GM10847 (cell line): Measurements from ENCODE around the gene ZBTB25.

Experiments used
- POLR2A ChIP-seq: IDR thresholded peaks from 2 replicates; pipeline ENCODE4 v1.6.1; 2011; ENCODE audit not compliant: insufficient read length; ENCODE audit errors: extremely low read depth

The ZBTB25 gene

DNA sequence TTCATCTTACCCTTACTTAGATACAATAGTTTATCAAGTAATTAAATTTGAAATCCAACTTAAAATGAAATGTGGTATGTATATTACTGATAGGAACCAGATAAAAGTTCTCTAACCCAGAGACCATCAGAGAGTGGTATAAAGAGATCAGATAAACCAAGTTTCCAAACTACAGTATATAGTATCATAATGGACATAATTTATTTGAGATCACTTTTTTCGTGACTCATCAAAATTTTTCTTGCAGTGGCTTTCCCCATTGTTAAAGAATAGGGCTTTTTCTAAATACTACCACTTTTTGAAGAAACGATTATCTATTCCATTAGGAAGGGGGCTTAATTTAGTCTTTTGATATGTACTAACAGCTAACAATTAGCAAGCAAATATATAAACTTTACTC, 21.7 kb upstream of the ZBTB25 start:
- no peak for TF ChIP-seq POLR2A

DNA sequence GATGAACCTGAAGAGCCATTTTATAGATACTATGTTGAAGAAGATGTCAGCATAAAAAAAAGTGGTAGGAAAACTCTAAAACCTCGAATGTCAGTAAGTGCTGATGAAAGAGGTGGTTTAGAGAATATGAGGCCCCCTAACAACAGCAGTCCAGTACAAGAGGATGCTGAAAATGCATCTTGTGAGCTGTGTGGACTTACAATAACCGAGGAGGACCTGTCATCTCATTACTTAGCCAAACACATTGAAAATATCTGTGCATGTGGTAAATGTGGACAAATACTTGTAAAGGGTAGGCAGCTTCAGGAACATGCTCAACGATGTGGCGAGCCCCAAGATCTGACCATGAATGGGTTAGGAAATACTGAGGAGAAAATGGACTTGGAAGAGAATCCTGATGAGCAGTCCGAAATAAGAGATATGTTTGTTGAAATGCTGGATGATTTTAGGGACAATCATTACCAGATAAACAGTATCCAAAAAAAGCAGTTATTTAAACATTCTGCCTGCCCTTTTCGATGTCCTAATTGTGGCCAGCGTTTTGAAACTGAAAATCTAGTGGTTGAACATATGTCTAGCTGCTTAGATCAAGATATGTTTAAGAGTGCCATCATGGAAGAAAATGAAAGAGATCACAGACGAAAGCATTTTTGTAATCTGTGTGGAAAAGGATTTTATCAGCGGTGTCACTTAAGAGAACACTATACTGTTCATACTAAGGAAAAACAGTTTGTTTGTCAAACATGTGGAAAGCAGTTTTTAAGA, 19.1 kb upstream of the ZBTB25 start:
- TF ChIP-seq POLR2A: no peak

DNA sequence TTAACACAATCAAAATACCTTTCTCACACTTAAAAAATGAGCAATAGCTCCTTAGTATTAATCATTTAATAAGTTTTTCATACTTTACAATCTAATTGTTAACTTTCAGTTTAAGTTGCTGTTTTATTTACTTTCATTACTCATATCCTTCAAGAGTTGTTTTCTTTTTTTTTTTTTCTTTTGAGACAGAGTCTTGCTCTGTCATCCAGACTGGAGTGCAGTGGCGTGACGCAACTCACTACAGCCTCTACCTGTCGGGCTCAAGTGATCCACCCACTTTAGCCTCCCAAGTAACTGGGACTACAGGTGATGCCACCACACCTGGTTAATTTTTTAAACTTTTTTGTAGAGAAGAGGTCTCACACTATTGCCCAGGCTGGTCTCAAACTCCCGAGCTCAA, 17.1 kb upstream of the ZBTB25 start:
- no peak for TF ChIP-seq POLR2A

DNA sequence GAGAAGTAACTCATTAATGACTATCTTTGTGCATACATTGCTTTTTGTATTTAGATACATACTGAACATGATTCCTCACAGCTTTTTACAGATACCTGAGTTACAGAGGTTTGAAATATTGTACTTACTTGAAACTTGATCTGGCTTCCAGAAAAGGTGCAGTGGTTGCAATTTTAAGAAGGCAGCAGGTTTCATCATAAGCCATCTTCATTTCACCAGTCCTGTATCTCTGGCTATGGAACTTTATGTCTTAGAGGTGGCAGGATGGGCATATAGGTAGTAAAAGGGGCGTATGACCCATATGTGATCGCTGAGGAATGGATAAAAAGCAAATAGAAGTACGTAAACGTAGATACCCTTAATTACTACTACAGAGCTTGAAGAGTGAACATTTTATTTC, 14.6 kb upstream of the ZBTB25 start:
- no peak for TF ChIP-seq POLR2A

DNA sequence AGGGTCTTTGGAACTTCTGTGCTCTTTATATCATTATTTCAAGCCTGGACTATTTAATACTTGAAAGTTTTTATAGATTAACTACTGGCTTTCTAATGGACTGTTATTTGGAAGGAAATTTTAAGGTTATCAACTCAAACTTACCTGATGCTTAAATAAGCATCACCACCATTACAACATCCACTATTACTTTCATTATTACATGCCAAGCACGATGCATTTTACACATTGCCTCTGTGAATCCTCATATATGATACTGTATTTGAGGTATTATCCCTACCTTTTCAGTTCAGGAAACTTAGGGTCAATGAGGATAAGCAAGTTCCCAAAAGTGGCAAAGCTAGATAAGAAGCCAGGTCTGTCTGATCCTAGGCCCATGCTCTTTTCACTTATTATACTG, 13.3 kb upstream of the ZBTB25 start:
- no peak for TF ChIP-seq POLR2A

DNA sequence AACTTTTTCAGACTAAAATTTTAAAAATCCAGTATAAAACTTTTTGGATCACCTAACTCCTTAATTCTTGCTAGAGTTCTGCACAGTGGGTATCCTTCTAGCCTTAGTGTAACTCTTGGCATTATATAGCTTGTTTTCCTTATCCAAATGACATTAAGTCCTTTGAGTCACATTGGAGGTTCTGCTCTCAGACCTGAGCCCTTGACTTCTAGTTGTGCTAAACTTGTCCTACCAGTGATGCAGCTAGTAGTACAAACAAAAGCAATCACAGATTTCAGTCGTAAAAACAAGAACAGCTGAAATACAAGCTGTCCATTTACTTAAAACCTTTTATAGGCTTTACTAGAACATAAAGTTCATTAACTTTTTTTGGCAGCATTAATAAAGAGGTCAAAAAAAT, 11.4 kb upstream of the ZBTB25 start:
- no peak for TF ChIP-seq POLR2A

DNA sequence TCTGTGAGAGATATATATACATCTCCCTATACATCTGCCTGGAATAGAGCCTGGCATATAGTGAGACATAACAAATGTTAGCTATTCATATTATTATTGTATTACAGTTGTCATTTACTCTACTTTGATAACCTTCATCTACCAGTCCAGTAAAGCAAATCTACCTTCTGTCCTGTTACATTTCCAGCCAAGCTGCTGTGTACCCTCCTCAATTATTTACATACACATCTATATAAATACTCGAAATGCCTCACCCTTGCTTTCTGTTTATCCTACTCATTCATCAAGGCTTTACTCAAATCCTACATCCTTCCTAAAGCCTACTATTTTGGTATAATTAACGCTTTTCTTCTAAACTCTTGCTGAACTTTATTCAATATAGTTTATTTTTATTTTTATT, 9.6 kb upstream of the ZBTB25 start:
- TF ChIP-seq POLR2A: no peak

DNA sequence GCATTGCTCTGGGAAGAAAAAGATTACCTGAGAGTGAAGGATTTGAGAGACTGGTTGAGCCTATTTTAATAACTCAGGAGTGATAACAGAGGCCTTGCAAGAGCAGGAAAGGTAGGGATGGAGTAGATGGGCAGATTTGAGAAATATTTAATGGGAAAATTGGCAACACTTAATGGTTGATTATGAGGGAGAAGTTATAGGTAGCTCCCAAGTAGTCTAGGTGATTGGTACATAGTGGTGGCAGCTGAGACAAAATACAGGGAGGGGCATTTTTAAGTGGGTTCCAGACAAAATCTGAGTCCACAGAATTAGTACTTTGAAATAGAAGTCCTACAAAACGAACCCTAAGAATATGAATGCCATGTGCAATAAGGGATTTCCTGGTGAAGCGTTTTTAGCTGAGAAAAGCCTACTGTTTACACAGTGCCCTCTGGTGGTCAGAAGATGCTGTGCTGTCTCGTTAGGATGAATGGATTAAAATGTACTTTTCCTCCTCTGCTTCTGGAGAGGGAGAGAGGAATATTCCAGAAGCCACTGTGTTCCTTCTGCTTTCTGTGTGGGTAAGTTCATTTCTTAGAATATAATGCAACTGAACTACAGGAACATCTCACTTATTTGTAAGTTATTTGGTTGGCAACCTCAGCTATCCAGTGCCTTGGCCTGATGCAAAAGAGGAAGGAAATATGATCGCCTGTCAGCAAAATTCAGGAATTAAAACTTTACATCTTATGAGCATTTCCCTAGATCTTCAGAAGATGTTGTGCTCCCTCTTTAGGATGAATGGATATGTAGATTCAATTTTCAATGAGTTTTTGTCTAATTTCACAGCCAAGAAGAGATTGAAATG, 7.4 kb upstream of the ZBTB25 start:
- no peak for TF ChIP-seq POLR2A

DNA sequence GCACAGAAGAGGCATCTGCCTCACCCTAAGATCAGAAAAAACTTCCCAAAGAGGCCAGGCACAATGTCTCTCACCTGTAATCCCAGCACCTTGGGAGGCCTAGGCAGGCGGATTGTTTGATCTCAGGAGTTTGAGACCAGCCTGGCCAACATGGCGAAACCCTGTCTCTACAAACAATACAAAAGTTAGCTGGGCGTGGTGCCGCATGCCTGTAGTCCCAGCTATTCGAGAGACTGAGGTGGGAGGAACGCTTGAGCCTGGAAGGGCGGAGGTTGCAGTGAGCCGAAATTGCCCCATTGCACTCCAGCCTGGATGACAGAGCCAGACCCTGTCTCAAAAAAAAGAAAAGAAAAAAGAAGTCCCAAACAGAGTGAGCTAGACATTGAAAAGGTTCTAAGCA, 5.4 kb upstream of the ZBTB25 start:
- no peak for TF ChIP-seq POLR2A

DNA sequence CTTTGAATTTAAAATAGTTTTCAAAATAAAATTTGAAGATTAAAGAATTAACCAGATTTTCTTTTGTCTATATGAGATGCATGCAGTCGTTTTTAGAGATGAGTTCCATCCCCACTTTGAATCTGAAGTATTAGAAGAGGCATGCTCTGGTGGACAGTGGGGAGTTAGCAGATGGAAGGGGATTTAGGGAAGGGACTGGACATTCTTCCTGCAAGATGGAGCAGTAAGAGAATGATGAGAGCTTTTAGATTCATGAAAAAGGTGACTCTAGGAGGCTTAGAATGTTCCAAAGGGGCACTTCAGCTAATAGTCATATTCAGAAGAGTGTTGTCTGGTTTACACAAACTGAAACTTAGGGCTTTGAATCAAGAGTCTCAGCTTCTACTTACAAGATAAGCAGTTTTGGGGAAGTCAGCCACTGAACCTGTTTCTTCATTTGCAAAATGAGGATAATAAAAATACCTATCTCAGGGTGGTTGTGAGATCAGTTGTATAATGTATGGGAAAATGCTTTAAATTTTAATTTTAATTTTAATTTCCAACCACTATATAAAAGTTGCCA, 4.7 kb upstream of the ZBTB25 start:
- TF ChIP-seq POLR2A: no peak

DNA sequence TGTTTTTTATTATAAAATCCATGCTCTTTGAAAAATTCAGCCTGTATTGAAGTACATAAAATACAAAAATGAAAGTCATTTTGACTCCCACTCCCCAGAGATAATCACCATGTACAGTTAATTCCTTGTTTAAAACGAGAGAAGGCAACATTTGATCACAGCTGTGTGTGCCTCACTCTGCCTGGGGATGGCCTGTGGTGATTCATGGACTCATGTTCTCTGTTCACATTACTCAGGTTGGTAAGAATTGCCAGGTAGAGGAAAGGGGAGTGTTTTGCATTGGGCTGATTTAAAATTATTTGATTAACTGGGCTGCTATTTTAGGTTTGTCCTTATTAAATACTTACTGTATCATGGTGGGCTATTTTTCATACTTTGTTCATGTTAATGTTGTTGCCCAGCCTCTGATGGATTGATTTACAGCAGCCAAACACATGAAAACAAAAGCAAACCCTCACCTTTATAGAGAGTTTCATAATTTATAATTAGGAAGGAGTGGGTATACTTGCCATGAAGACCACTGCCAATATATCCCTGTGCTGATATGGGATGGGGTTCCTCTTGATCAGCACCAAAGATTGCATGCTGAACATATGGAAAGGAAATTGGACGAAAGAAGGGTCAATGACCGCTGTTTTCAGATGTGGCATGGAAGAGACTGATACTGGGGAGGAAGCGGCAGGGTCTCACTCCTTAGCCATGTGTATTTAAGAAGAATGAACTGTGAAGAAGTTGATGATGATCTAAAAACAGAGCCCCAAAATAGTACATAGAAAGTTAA, 3.9 kb upstream of the ZBTB25 start:
- TF ChIP-seq POLR2A: no peak

DNA sequence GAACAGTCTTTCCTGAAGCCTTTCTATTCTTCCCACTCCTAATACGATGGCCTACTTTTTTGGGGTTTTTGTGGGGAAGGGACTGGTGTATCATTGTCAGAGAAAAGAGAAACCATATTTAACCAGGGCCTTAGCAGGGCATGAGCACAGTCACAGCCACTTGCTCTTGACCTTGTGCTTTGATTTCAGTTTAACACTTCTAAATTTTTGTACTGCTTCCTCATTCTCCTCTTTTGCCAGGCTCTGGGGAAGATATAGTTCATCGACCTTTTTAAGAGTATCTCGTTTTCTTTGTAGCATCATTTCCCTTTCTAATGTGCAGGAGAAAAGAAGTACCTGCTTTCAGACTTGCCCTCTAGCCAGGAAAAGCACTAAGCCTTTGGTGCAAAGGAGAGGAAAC, 3.1 kb upstream of the ZBTB25 start:
- TF ChIP-seq POLR2A: no peak

DNA sequence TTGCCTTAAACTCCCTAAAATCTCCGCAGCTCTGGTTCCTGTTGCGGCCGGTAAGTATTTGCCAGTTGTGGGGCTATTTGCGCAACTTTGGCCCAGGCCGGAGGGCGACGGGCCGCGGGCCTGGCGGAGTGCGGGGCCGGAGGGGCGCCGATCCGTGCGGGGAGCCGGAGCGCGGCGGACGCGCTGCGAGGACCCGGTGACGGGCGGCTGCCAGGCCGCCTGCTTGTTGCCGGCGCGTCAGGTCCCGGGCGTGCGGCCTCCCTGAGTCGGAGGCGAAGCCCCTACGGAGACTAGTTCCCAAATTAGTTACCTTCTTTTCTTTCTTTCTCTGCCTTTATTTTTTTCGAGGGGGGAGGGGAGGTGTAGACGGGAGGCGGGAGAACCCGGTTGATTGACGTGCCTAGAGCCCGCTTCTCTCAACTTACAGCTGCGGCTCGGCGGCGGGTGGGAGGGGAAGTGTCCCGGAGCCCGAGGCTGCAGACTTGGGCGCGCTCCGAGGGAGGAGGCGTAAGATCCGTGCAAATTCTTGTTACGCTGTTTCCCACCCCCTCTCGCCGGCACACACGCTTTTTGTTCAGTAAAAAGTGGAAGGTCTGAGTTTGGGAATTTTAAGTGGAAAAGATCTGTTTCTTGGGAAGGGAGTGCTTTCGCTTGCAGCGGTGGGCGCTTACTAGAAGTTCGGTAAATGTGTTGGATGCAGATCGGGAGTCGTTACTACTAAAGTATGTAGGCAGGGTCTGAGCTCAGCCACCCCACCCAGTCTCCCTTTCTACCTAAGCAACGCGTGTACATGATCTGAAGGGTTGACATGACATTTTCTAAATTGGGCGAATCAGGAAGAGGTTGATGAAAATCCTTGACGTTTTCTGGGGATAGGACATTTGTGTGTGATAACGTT, 1.5 kb upstream of the ZBTB25 start:
- no peak for TF ChIP-seq POLR2A

DNA sequence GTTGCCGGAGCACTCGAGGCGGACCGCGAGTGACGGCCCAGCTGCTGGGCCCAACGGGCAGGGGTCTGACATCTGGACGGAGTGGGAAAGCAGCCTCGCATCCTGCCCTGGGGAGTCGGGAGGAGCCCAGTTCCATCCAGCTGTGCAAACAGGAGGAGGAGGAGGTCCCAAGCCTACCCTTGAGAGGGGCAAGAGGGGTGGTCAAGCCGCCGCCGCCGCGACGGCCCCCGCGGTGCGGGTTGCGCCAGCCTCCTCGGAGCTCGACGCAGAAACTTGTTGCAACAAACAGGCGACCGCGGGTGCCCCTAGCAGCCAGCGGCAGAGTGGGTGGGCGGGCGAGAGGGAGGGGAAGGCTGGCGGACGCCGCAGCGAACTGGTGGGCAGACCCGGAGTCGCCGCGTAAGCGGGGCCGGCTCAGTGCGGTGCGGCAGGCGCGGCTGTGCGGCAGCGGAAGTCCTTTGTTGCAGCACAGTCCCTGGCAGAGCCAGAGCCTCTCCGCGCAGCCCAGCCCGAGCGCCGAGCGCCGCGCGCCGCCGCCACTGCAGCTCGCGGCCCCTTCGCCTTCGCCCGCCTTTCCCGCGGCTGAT, 765 bp upstream of the ZBTB25 start, which contains the start of gene ZBTB1:
TSS of gene ZBTB1 (plus strand) at position 461 of the 587 bp plus-strand sequence. CDS start 16,735 bp downstream, outside the sequence.
- TF ChIP-seq POLR2A: peak; percentile 60
